ENCODE data around the gene TSPO.

Gene TSPO

GRCh38 chr22:43118953-43119458 is 32.4 kb upstream of the TSPO start:
- H2AFZ ChIP-seq (ENCODE audit: low read depth, low read length): no peak overlapping the region
- H3K27me3 ChIP-seq (ENCODE audit: insufficient read depth, low read length): no peaks in the 10 kb centered on the region
- H3K4me3 ChIP-seq (ENCODE audit: low read length): no peak overlapping the region
- no peaks in the 10 kb centered on the region for H3K36me3 ChIP-seq (ENCODE audit: insufficient read depth, low read length)
- no peaks in the 10 kb centered on the region for H3K9me3 ChIP-seq (ENCODE audit: low read length)
- no peaks in the 10 kb centered on the region for H3K4me1 ChIP-seq (ENCODE audit: insufficient read depth, low read length)

- Histone ChIP-seq H3K4me1 (ENCODE audit: insufficient read depth, low read length) (peaks cover 8% of the 10 kb centered on the region), H3K9me3 (ENCODE audit: low read length) (no peaks in the 10 kb centered on the region), H2AFZ (ENCODE audit: low read depth, low read length) (no peak overlapping the region), H3K27me3 (ENCODE audit: insufficient read depth, low read length) (no peaks in the 10 kb centered on the region), H3K4me3 (ENCODE audit: low read length) (no peak overlapping the region), H3K36me3 (ENCODE audit: insufficient read depth, low read length) (peaks cover 7% of the 10 kb centered on the region)
Observed at GRCh38 chr22:43126501-43127165, 24.7 kb upstream of the TSPO start.

- Histone ChIP-seq H3K4me1 (ENCODE audit: insufficient read depth, low read length) (peaks cover 8% of the 10 kb centered on the region), H3K36me3 (ENCODE audit: insufficient read depth, low read length) (peaks cover 14% of the 10 kb centered on the region), H3K4me3 (ENCODE audit: low read length) (no peak overlapping the region), H3K27me3 (ENCODE audit: insufficient read depth, low read length) (no peaks in the 10 kb centered on the region), H2AFZ (ENCODE audit: low read depth, low read length) (no peak overlapping the region), H3K9me3 (ENCODE audit: low read length) (no peaks in the 10 kb centered on the region)
Observed at GRCh38 chr22:43127166-43127908, 24.0 kb upstream of the TSPO start.

GRCh38 chr22:43128116-43128515 is 23.2 kb upstream of the TSPO start:
- no peak overlapping the region for H2AFZ ChIP-seq (ENCODE audit: low read depth, low read length)
- H3K4me1 ChIP-seq (ENCODE audit: insufficient read depth, low read length): peaks cover 8% of the 10 kb centered on the region
- H3K9me3 ChIP-seq (ENCODE audit: low read length): no peaks in the 10 kb centered on the region
- H3K36me3 ChIP-seq (ENCODE audit: insufficient read depth, low read length): peaks cover 20% of the 10 kb centered on the region
- H3K27me3 ChIP-seq (ENCODE audit: insufficient read depth, low read length): no peaks in the 10 kb centered on the region
- H3K4me3 ChIP-seq (ENCODE audit: low read length): no peak overlapping the region

GRCh38 chr22:43128928-43129424 is 22.4 kb upstream of the TSPO start:
- Histone ChIP-seq H3K4me3 (ENCODE audit: low read length) (no peak overlapping the region), H3K36me3 (ENCODE audit: insufficient read depth, low read length) (peaks cover 25% of the 10 kb centered on the region), H3K4me1 (ENCODE audit: insufficient read depth, low read length) (peaks cover 8% of the 10 kb centered on the region), H3K9me3 (ENCODE audit: low read length) (no peaks in the 10 kb centered on the region), H2AFZ (ENCODE audit: low read depth, low read length) (no peak overlapping the region), H3K27me3 (ENCODE audit: insufficient read depth, low read length) (no peaks in the 10 kb centered on the region)

- Histone ChIP-seq H3K27me3 (ENCODE audit: insufficient read depth, low read length) (no peaks in the 10 kb centered on the region), H3K9me3 (ENCODE audit: low read length) (no peaks in the 10 kb centered on the region), H2AFZ (ENCODE audit: low read depth, low read length) (no peak overlapping the region), H3K36me3 (ENCODE audit: insufficient read depth, low read length) (peaks cover 31% of the 10 kb centered on the region), H3K4me3 (ENCODE audit: low read length) (no peak overlapping the region), H3K4me1 (ENCODE audit: insufficient read depth, low read length) (peaks cover 8% of the 10 kb centered on the region)
Observed at GRCh38 chr22:43129426-43130425, 21.6 kb upstream of the TSPO start.

GRCh38 chr22:43131773-43132501 is 19.4 kb upstream of the TSPO start:
- H3K4me1 ChIP-seq (ENCODE audit: insufficient read depth, low read length): no peaks in the 10 kb centered on the region
- no peak overlapping the region for H2AFZ ChIP-seq (ENCODE audit: low read depth, low read length)

GRCh38 chr22:43133401-43133800 is 18.0 kb upstream of the TSPO start:
- Histone ChIP-seq H3K4me1 (ENCODE audit: insufficient read depth, low read length) (no peaks in the 10 kb centered on the region), H3K36me3 (ENCODE audit: insufficient read depth, low read length) (peaks cover 58% of the 10 kb centered on the region), H3K4me3 (ENCODE audit: low read length) (no peak overlapping the region), H3K9me3 (ENCODE audit: low read length) (no peaks in the 10 kb centered on the region), H3K27me3 (ENCODE audit: insufficient read depth, low read length) (no peaks in the 10 kb centered on the region), H2AFZ (ENCODE audit: low read depth, low read length) (no peak overlapping the region)

More at GRCh38 chr22:43131773-43132501, 19.4 kb upstream of the TSPO start:
- no peaks in the 10 kb centered on the region for H3K9me3 ChIP-seq (ENCODE audit: low read length)
- no peaks in the 10 kb centered on the region for H3K27me3 ChIP-seq (ENCODE audit: insufficient read depth, low read length)
- no peak overlapping the region for H3K4me3 ChIP-seq (ENCODE audit: low read length)
- peaks cover 47% of the 10 kb centered on the region for H3K36me3 ChIP-seq (ENCODE audit: insufficient read depth, low read length)

GRCh38 chr22:43134553-43134952 is 16.8 kb upstream of the TSPO start:
- peaks cover 68% of the 10 kb centered on the region for H3K36me3 ChIP-seq (ENCODE audit: insufficient read depth, low read length)
- no peak overlapping the region for H3K4me3 ChIP-seq (ENCODE audit: low read length)
- no peaks in the 10 kb centered on the region for H3K4me1 ChIP-seq (ENCODE audit: insufficient read depth, low read length)
- no peak overlapping the region for H2AFZ ChIP-seq (ENCODE audit: low read depth, low read length)
- no peaks in the 10 kb centered on the region for H3K9me3 ChIP-seq (ENCODE audit: low read length)
- H3K27me3 ChIP-seq (ENCODE audit: insufficient read depth, low read length): no peaks in the 10 kb centered on the region

- Histone ChIP-seq H3K9me3 (ENCODE audit: low read length) (no peaks in the 10 kb centered on the region), H3K36me3 (ENCODE audit: insufficient read depth, low read length) (peaks cover 77% of the 10 kb centered on the region), H2AFZ (ENCODE audit: low read depth, low read length) (no peak overlapping the region), H3K27me3 (ENCODE audit: insufficient read depth, low read length) (no peaks in the 10 kb centered on the region), H3K4me3 (ENCODE audit: low read length) (no peak overlapping the region), H3K4me1 (ENCODE audit: insufficient read depth, low read length) (no peaks in the 10 kb centered on the region)
Observed at GRCh38 chr22:43135565-43135964, 15.8 kb upstream of the TSPO start.

GRCh38 chr22:43136255-43136654 is 15.1 kb upstream of the TSPO start:
- H2AFZ ChIP-seq (ENCODE audit: low read depth, low read length): no peak overlapping the region
- no peaks in the 10 kb centered on the region for H3K27me3 ChIP-seq (ENCODE audit: insufficient read depth, low read length)
- peaks cover 81% of the 10 kb centered on the region for H3K36me3 ChIP-seq (ENCODE audit: insufficient read depth, low read length)
- H3K4me1 ChIP-seq (ENCODE audit: insufficient read depth, low read length): no peaks in the 10 kb centered on the region
- no peak overlapping the region for H3K4me3 ChIP-seq (ENCODE audit: low read length)
- no peaks in the 10 kb centered on the region for H3K9me3 ChIP-seq (ENCODE audit: low read length)

GRCh38 chr22:43136801-43137200 is 14.6 kb upstream of the TSPO start:
- Histone ChIP-seq H3K27me3 (ENCODE audit: insufficient read depth, low read length) (no peaks in the 10 kb centered on the region), H2AFZ (ENCODE audit: low read depth, low read length) (no peak overlapping the region), H3K4me1 (ENCODE audit: insufficient read depth, low read length) (peaks cover 2% of the 10 kb centered on the region), H3K4me3 (ENCODE audit: low read length) (no peak overlapping the region), H3K9me3 (ENCODE audit: low read length) (no peaks in the 10 kb centered on the region), H3K36me3 (ENCODE audit: insufficient read depth, low read length) (peaks cover 77% of the 10 kb centered on the region)
